ENCODE results near the gene AHCYL1. TPM values are rescaled to one million over a fixed set of nuclear protein-coding genes. Genes with fewer than 3 reads are reported as not detected.

Gene AHCYL1
- polyA plus RNA-seq, 1 donor (not counting 4 experiments of a cell fraction or from before 2014, with no cell fraction given) = 64.8 TPM

DNA sequence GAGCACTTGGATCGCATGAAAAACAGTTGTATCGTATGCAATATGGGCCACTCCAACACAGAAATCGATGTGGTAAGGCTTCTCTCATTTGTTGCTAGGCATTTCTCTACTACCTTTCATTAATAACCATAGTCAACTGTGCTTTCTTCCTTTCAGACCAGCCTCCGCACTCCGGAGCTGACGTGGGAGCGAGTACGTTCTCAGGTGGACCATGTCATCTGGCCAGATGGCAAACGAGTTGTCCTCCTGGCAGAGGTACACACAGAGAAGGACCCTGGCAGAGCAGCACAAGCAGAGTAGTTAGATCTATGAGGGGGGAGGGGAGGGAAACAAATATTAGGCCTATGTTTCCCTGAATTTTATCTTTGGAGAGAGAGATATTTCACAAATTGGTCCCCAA lies 33.8 kb downstream of the AHCYL1 start:
- H3K4me3 ChIP-seq (ENCODE audit: control insufficient read depth in 2 of 3, extremely low read depth in 1 of 3, insufficient read depth in 2 of 3, low read depth in 1 of 3, low read length in 3 of 3) = no peak overlapping the region
- no peak overlapping the region for H2AFZ ChIP-seq (ENCODE audit: control insufficient read depth, low read length)
- H3K9me3 ChIP-seq (ENCODE audit: control insufficient read depth, low read depth, low read length) = no peaks in the 10 kb centered on the region
- H3K9me1 ChIP-seq (ENCODE audit: control insufficient read depth, extremely low read depth, insufficient read depth, low read length) = no peaks in the 10 kb centered on the region
- no peak for TF ChIP-seq EZH2 (IDR thresholded peaks at IDR 0.05; ENCODE audit: low read length)
- TF ChIP-seq, protein P1, sequence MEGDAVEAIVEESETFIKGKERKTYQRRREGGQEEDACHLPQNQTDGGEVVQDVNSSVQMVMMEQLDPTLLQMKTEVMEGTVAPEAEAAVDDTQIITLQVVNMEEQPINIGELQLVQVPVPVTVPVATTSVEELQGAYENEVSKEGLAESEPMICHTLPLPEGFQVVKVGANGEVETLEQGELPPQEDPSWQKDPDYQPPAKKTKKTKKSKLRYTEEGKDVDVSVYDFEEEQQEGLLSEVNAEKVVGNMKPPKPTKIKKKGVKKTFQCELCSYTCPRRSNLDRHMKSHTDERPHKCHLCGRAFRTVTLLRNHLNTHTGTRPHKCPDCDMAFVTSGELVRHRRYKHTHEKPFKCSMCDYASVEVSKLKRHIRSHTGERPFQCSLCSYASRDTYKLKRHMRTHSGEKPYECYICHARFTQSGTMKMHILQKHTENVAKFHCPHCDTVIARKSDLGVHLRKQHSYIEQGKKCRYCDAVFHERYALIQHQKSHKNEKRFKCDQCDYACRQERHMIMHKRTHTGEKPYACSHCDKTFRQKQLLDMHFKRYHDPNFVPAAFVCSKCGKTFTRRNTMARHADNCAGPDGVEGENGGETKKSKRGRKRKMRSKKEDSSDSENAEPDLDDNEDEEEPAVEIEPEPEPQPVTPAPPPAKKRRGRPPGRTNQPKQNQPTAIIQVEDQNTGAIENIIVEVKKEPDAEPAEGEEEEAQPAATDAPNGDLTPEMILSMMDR (optimal IDR thresholded peaks at IDR 0.05 in 1 of 3, IDR thresholded peaks at IDR 0.05 in 1 of 3, conservative IDR thresholded peaks at IDR 0.05 in 1 of 3; ENCODE audit: extremely low read depth in 1 of 3, insufficient read depth in 2 of 3, low read length in 3 of 3) = no peak
- peaks cover 34 to 40% of the 10 kb centered on the region in 2 experiments for H3K36me3 ChIP-seq (ENCODE audit: control insufficient read depth in 2 of 2, extremely low read depth in 1 of 2, insufficient read depth in 2 of 2, low read length in 2 of 2)
- FAIRE-seq = no peak
- no peak overlapping the region for H3K4me2 ChIP-seq (ENCODE audit: control insufficient read depth, extremely low read depth, insufficient read depth, low read depth, low read length)
- H3K27ac ChIP-seq (ENCODE audit: control insufficient read depth, insufficient read depth, low read length) = no peak overlapping the region
- no peaks in the 10 kb centered on the region for H3K4me1 ChIP-seq (ENCODE audit: control insufficient read depth, extremely low read depth, insufficient read depth, low read length)
- no peaks in the 10 kb centered on the region for H4K20me1 ChIP-seq (ENCODE audit: control insufficient read depth, extremely low read depth, insufficient read depth, low read length)
- H3K79me2 ChIP-seq (ENCODE audit: control insufficient read depth, insufficient read depth, low read length) = no peaks in the 10 kb centered on the region
- H3K9ac ChIP-seq (ENCODE audit: control insufficient read depth, extremely low read depth, insufficient read depth, low read length) = no peak overlapping the region
- dilution Hi-C loops (cut with MboI; ENCODE audit: extremely low pct_ligation_motif_present, low sequenced_read_pairs) = no loop called here
- H3K27me3 ChIP-seq (ENCODE audit: control insufficient read depth, extremely low read depth, insufficient read depth, low read length) = no peaks in the 10 kb centered on the region
- no peak for DNase-seq (ENCODE audit: low read depth, low spot score)

DNA sequence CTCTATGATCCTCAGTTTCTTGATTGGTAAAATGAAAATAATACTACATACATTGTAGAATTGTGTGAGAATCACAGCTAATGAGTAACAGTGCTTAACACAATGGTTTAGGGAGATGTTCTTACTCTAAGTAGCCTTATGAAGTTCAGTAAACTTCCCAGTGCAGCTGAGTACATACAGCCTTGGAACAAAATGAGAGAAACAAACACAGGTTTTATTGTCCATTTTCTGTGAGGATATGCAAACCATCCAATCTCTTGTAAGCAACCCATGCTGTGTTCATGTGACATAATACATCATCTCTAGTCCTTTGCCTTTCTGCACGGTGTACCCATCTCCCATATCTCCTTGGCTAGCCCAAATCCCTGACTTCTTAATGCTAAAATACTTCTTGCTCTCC lies 35.2 kb downstream of the AHCYL1 start:
- H3K9me3 ChIP-seq (ENCODE audit: control insufficient read depth, low read depth, low read length) = no peaks in the 10 kb centered on the region
- no peak overlapping the region for H3K4me2 ChIP-seq (ENCODE audit: control insufficient read depth, extremely low read depth, insufficient read depth, low read depth, low read length)
- H2AFZ ChIP-seq (ENCODE audit: control insufficient read depth, low read length) = no peak overlapping the region
- no peaks in the 10 kb centered on the region for H3K4me1 ChIP-seq (ENCODE audit: control insufficient read depth, extremely low read depth, insufficient read depth, low read length)
- H3K9me1 ChIP-seq (ENCODE audit: control insufficient read depth, extremely low read depth, insufficient read depth, low read length) = no peaks in the 10 kb centered on the region
- H3K36me3 ChIP-seq (ENCODE audit: control insufficient read depth in 2 of 2, extremely low read depth in 1 of 2, insufficient read depth in 2 of 2, low read length in 2 of 2) = peaks cover 34 to 39% of the 10 kb centered on the region in 2 experiments
- H4K20me1 ChIP-seq (ENCODE audit: control insufficient read depth, extremely low read depth, insufficient read depth, low read length) = no peaks in the 10 kb centered on the region
- no peak overlapping the region for H3K9ac ChIP-seq (ENCODE audit: control insufficient read depth, extremely low read depth, insufficient read depth, low read length)
- H3K27ac ChIP-seq (ENCODE audit: control insufficient read depth, insufficient read depth, low read length) = no peak overlapping the region
- DNase-seq (ENCODE audit: low read depth, low spot score) (no peak), FAIRE-seq (no peak)
- no peaks in the 10 kb centered on the region for H3K27me3 ChIP-seq (ENCODE audit: control insufficient read depth, extremely low read depth, insufficient read depth, low read length)
- TF ChIP-seq, protein P1 (optimal IDR thresholded peaks at IDR 0.05 in 1 of 3, IDR thresholded peaks at IDR 0.05 in 1 of 3, conservative IDR thresholded peaks at IDR 0.05 in 1 of 3; ENCODE audit: extremely low read depth in 1 of 3, insufficient read depth in 2 of 3, low read length in 3 of 3) = no peak
- no peak overlapping the region for H3K4me3 ChIP-seq (ENCODE audit: control insufficient read depth in 2 of 3, extremely low read depth in 1 of 3, insufficient read depth in 2 of 3, low read depth in 1 of 3, low read length in 3 of 3)
- dilution Hi-C loops (cut with MboI; ENCODE audit: extremely low pct_ligation_motif_present, low sequenced_read_pairs) = no loop called here
- no peaks in the 10 kb centered on the region for H3K79me2 ChIP-seq (ENCODE audit: control insufficient read depth, insufficient read depth, low read length)
